Activated T-helper 2 cell treated with anti-CD3 and anti-CD28 coated beads, Interferon-gamma antibody, Interleukin-2, Interleukin-4, amounts not matched to agents 10 μg/mL and 5 μg/mL and 100 μg/mL, durations not matched to agents 14 hours and 24 hours and 36 hours (primary cell): ENCODE measurements around the gene DAAM2. TPM values are rescaled to one million over a fixed set of nuclear protein-coding genes. Genes with fewer than 3 reads are reported as not detected.

ENCODE experiments used
- DNase-seq: peaks from one replicate; pipeline ENCODE4 v3.0.0; 2021; ENCODE audit warnings: low spot score
- H3K27ac Mint-ChIP-seq: one replicate; pipeline ENCODE4 v1.8.0; 2021; ENCODE audit warnings: mixed read lengths
- H3K27me3 Mint-ChIP-seq: one replicate; pipeline ENCODE4 v1.8.0; 2021; ENCODE audit warnings: low read depth, mixed read lengths
- H3K36me3 Mint-ChIP-seq: one replicate; pipeline ENCODE4 v1.8.0; 2021; ENCODE audit warnings: low read depth, mixed read lengths
- H3K4me1 Mint-ChIP-seq: one replicate; pipeline ENCODE4 v1.8.0; 2021; ENCODE audit warnings: low read depth, mixed read lengths
- H3K4me3 Mint-ChIP-seq: one replicate; pipeline ENCODE4 v1.8.0; 2021; ENCODE audit warnings: low read depth, mild to moderate bottlenecking, moderate library complexity, mixed read lengths
- H3K9me3 Mint-ChIP-seq: one replicate; pipeline ENCODE4 v1.8.0; 2021; ENCODE audit warnings: mixed read lengths
- intact Hi-C: fragments of 100-400 bp; cut with micrococcal nuclease; formaldehyde crosslinking; loops from one replicate; pipeline ENCODE4 v1.15.1; 2023
- total RNA-seq: library from RNA; stranded (reverse); gene quantifications from 2 replicates; pipeline ENCODE4 v1.2.3, GENCODE V29; 2022

Gene DAAM2
- total RNA-seq, 1 donor from 2014 or later = not detected

GRCh38 chr6:39830444-39830843 lies 38.3 kb downstream of the DAAM2 start:
- H3K27ac Mint-ChIP-seq = no peak overlapping the region
- intact Hi-C loops = no loop called here
- H3K36me3 Mint-ChIP-seq = no peaks in the 10 kb centered on the region
- no peaks in the 10 kb centered on the region for H3K9me3 Mint-ChIP-seq
- no peak overlapping the region for H3K4me3 Mint-ChIP-seq
- no peaks in the 10 kb centered on the region for H3K27me3 Mint-ChIP-seq
- no peak for DNase-seq
- no peaks in the 10 kb centered on the region for H3K4me1 Mint-ChIP-seq

- Mint-ChIP-seq H3K9me3 (no peaks in the 10 kb centered on the region), H3K4me1 (no peaks in the 10 kb centered on the region), H3K4me3 (no peak overlapping the region), H3K36me3 (no peaks in the 10 kb centered on the region), H3K27me3 (no peaks in the 10 kb centered on the region), H3K27ac (no peak overlapping the region)
- DNase-seq = no peak
- intact Hi-C loops = no loop called here
Observed at GRCh38 chr6:39831701-39832100, 39.5 kb downstream of the DAAM2 start.

GRCh38 chr6:39834278-39834677 lies 42.1 kb downstream of the DAAM2 start:
- Mint-ChIP-seq H3K4me1 (no peaks in the 10 kb centered on the region), H3K27me3 (peaks cover 3% of the 10 kb centered on the region), H3K27ac (no peak overlapping the region), H3K36me3 (no peaks in the 10 kb centered on the region), H3K9me3 (no peaks in the 10 kb centered on the region), H3K4me3 (no peak overlapping the region)
- intact Hi-C loops = no loop called here
- no peak for DNase-seq

- no peak overlapping the region for H3K27ac Mint-ChIP-seq
- H3K36me3 Mint-ChIP-seq = no peaks in the 10 kb centered on the region
- intact Hi-C loops = no loop called here
- DNase-seq = no peak
- no peak overlapping the region for H3K4me3 Mint-ChIP-seq
- peaks cover 4% of the 10 kb centered on the region for H3K27me3 Mint-ChIP-seq
- no peaks in the 10 kb centered on the region for H3K4me1 Mint-ChIP-seq
- H3K9me3 Mint-ChIP-seq = no peaks in the 10 kb centered on the region
Observed at GRCh38 chr6:39834866-39835265, 42.7 kb downstream of the DAAM2 start.

GRCh38 chr6:39835821-39836295 lies 43.7 kb downstream of the DAAM2 start:
- H3K4me1 Mint-ChIP-seq = peaks cover 2% of the 10 kb centered on the region
- DNase-seq = no peak

GRCh38 chr6:39836606-39837005 lies 44.4 kb downstream of the DAAM2 start:
- no peak overlapping the region for H3K4me3 Mint-ChIP-seq
- no peak for DNase-seq
- intact Hi-C loops = no loop called here
- H3K27ac Mint-ChIP-seq = no peak overlapping the region
- no peaks in the 10 kb centered on the region for H3K36me3 Mint-ChIP-seq
- peaks cover 2% of the 10 kb centered on the region for H3K4me1 Mint-ChIP-seq
- H3K27me3 Mint-ChIP-seq = peaks cover 6% of the 10 kb centered on the region
- H3K9me3 Mint-ChIP-seq = no peaks in the 10 kb centered on the region

More at GRCh38 chr6:39835821-39836295, 43.7 kb downstream of the DAAM2 start:
- intact Hi-C loops = no loop called here
- no peaks in the 10 kb centered on the region for H3K9me3 Mint-ChIP-seq
- H3K27me3 Mint-ChIP-seq = peaks cover 6% of the 10 kb centered on the region
- no peaks in the 10 kb centered on the region for H3K36me3 Mint-ChIP-seq
- H3K27ac Mint-ChIP-seq = no peak overlapping the region
- H3K4me3 Mint-ChIP-seq = no peak overlapping the region

GRCh38 chr6:39839445-39839844 lies 47.3 kb downstream of the DAAM2 start:
- DNase-seq = no peak
- Mint-ChIP-seq H3K9me3 (no peaks in the 10 kb centered on the region), H3K27ac (no peak overlapping the region), H3K4me1 (peaks cover 2% of the 10 kb centered on the region), H3K4me3 (no peak overlapping the region), H3K27me3 (peaks cover 6% of the 10 kb centered on the region), H3K36me3 (no peaks in the 10 kb centered on the region)
- intact Hi-C loops = no loop called here

GRCh38 chr6:39840781-39841180 lies 48.6 kb downstream of the DAAM2 start:
- H3K27me3 Mint-ChIP-seq = peaks cover 6% of the 10 kb centered on the region
- no peak overlapping the region for H3K4me3 Mint-ChIP-seq
- no peaks in the 10 kb centered on the region for H3K36me3 Mint-ChIP-seq
- peaks cover 2% of the 10 kb centered on the region for H3K4me1 Mint-ChIP-seq
- no peaks in the 10 kb centered on the region for H3K9me3 Mint-ChIP-seq
- intact Hi-C loops = no loop called here
- H3K27ac Mint-ChIP-seq = no peak overlapping the region
- no peak for DNase-seq

GRCh38 chr6:39841291-39841690 lies 49.1 kb downstream of the DAAM2 start:
- Mint-ChIP-seq H3K27ac (no peak overlapping the region), H3K4me1 (peaks cover 2% of the 10 kb centered on the region), H3K36me3 (no peaks in the 10 kb centered on the region), H3K27me3 (peaks cover 6% of the 10 kb centered on the region), H3K4me3 (no peak overlapping the region), H3K9me3 (no peaks in the 10 kb centered on the region)
- intact Hi-C loops = no loop called here
- DNase-seq = no peak

GRCh38 chr6:39841923-39842322 lies 49.7 kb downstream of the DAAM2 start:
- DNase-seq = no peak
- intact Hi-C loops = no loop called here
- H3K27ac Mint-ChIP-seq = no peak overlapping the region
- H3K9me3 Mint-ChIP-seq = no peaks in the 10 kb centered on the region
- H3K27me3 Mint-ChIP-seq = peaks cover 6% of the 10 kb centered on the region
- no peak overlapping the region for H3K4me3 Mint-ChIP-seq
- peaks cover 2% of the 10 kb centered on the region for H3K4me1 Mint-ChIP-seq
- H3K36me3 Mint-ChIP-seq = no peaks in the 10 kb centered on the region

- no peak overlapping the region for H3K27ac Mint-ChIP-seq
- intact Hi-C loops = no loop called here
- H3K4me3 Mint-ChIP-seq = no peak overlapping the region
- no peak for DNase-seq
- H3K4me1 Mint-ChIP-seq = peaks cover 2% of the 10 kb centered on the region
- H3K9me3 Mint-ChIP-seq = no peaks in the 10 kb centered on the region
- no peaks in the 10 kb centered on the region for H3K36me3 Mint-ChIP-seq
- peaks cover 6% of the 10 kb centered on the region for H3K27me3 Mint-ChIP-seq
Observed at GRCh38 chr6:39843305-39844020, 51.3 kb downstream of the DAAM2 start.

GRCh38 chr6:39844866-39845265 lies 52.7 kb downstream of the DAAM2 start:
- intact Hi-C loops = no loop called here
- Mint-ChIP-seq H3K27me3 (peaks cover 2% of the 10 kb centered on the region), H3K36me3 (no peaks in the 10 kb centered on the region), H3K9me3 (no peaks in the 10 kb centered on the region), H3K4me3 (no peak overlapping the region), H3K4me1 (peaks cover 2% of the 10 kb centered on the region), H3K27ac (no peak overlapping the region)
- DNase-seq = no peak

GRCh38 chr6:39847221-39847620 lies 55.0 kb downstream of the DAAM2 start:
- no peak for DNase-seq
- Mint-ChIP-seq H3K4me1 (no peaks in the 10 kb centered on the region), H3K27me3 (no peaks in the 10 kb centered on the region), H3K9me3 (no peaks in the 10 kb centered on the region), H3K27ac (no peak overlapping the region), H3K4me3 (no peak overlapping the region), H3K36me3 (no peaks in the 10 kb centered on the region)
- intact Hi-C loops = no loop called here
